GM19193 (cell line): ENCODE measurements around the gene WRAP73.

Experiments
- POLR2A ChIP-seq: IDR thresholded peaks from 4 replicates; pipeline ENCODE4 v1.6.1; 2011; ENCODE audit not compliant: insufficient read depth, insufficient read length; ENCODE audit errors: extremely low read depth

The WRAP73 gene, protein sequence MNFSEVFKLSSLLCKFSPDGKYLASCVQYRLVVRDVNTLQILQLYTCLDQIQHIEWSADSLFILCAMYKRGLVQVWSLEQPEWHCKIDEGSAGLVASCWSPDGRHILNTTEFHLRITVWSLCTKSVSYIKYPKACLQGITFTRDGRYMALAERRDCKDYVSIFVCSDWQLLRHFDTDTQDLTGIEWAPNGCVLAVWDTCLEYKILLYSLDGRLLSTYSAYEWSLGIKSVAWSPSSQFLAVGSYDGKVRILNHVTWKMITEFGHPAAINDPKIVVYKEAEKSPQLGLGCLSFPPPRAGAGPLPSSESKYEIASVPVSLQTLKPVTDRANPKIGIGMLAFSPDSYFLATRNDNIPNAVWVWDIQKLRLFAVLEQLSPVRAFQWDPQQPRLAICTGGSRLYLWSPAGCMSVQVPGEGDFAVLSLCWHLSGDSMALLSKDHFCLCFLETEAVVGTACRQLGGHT

DNA sequence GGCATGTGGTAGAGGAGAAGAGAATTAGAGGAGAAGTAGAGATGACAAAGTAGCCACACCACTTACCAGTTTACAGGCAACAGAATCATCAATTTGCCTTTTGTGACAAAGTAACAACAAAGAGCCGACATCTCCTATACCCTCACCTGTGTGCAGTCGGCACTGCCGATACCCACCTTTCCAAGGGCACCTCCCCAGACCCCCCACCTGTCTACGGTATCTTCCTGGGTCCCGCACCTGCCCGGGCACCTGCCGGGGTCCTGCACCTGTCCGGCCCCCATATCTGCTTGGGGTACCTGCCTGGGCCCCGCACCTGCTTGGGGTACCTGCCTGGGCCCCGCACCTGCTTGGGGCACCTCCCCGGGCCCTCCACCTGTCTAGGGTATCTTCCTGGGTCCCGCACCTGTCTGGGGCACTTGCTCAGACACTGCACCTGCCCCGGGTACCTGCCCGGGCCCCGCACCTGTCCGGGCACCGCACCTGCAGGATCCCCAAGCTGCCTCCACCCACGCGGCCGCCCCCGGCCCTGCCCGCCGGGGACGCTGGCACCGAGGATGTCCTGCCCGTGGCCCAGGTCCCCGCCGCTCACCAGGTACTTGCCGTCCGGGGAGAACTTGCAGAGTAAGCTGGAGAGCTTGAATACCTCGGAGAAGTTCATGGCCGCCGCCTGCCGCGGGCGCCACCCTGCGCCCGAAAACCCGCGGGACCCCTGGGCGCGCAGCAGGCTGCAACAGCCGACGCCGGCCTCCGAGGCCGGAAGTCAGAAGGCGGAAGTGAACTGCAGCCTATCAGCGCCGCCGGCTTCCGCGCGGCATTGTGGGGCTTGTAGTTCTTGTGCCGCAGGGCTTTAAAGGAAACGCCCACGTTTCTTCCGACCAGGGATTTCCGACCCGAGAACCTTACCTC lies at the start of gene WRAP73:
WRAP73 (minus strand) TSS at position 762 of the 906 bp plus-strand sequence; CDS start at position 658, 104 bp downstream.
- TF ChIP-seq POLR2A = peak; percentile 73

GRCh38 chr1:3699596-3699995 lies 49.7 kb upstream of the WRAP73 start:
- TF ChIP-seq POLR2A = no peak

- TF ChIP-seq POLR2A = no peak
These were observed 48.9 kb upstream of the WRAP73 start for GRCh38 chr1:3698660-3699408.

GRCh38 chr1:3697810-3698209 lies 47.9 kb upstream of the WRAP73 start:
- TF ChIP-seq POLR2A = no peak

GRCh38 chr1:3697104-3697503 lies 47.2 kb upstream of the WRAP73 start:
- no peak for TF ChIP-seq POLR2A

GRCh38 chr1:3696689-3697088 lies 46.8 kb upstream of the WRAP73 start:
- TF ChIP-seq POLR2A = no peak

GRCh38 chr1:3695326-3696217 lies 45.7 kb upstream of the WRAP73 start:
- no peak for TF ChIP-seq POLR2A

GRCh38 chr1:3693321-3693720 lies 43.4 kb upstream of the WRAP73 start:
- TF ChIP-seq POLR2A = no peak

- TF ChIP-seq POLR2A = no peak
These were observed 42.7 kb upstream of the WRAP73 start for GRCh38 chr1:3692598-3692997.

DNA sequence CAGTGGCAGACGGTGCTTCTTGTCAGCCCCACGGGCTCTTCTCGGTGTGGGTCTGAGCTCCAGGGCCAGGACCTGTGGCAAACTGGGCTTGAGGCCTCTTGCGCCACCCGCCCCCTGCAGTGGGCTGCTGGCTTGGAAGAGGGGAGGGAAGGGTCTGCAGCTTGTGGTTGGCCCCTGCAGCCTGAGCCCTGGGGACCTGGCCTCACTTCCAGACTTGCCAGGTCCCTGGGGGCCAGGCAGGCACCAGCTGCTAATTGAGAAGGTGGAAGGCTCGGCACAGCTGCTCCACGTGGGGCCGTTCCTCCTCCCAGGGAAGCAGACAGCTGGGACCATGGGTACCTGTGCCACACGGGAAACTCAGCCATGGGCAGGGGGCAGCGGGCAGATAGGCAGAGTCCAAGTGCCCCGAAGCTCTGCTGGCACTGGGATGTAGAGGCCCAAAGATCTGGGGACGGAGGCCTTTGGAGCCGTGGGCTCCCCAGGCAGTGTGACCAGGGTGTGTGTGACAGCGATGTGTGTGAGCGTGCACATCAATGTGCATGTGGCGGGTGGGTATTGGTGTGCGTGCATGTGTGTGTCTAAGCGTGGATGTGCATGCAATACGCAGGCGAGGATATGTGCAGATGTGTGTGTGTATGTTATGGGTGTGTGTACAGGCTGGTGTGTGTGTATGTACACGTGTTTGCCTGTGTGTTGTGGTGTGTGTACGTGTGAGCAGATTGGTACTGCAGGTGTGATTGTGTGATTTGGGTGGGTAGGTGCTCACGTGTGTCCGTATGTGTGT lies 41.7 kb upstream of the WRAP73 start:
- no peak for TF ChIP-seq POLR2A

- no peak for TF ChIP-seq POLR2A
These were observed 40.6 kb upstream of the WRAP73 start for GRCh38 chr1:3690282-3691065.

DNA sequence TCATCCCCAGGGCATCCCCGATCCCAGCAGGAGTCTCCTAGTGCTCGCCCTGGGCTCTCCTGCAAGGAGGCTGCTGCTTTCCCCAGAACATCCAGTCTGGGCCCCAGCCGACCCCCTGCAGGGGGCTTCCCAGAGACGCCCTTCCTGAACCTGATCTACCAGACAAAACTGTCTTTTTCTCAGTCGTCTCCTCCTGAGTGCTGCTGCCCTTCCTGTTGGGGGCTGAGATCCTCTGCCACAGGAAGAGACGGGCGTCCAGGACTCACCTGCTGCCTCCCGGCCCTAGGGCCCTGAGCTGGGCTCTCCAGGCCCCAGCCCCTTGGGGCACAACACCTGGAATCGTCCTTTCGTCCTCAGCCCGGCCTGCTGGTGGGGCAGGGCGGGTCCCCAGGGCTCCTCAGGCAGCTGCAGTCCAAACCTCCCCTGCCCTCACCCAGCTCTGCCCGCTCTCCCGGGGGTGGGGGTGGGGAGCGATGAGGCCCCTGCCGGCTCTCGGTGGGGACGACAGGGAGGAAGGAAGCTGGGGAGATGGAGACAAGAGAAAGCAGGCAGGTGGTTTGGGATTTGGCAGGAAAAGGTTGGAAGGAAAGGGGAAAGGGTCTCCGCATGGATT lies 39.3 kb upstream of the WRAP73 start:
- no peak for TF ChIP-seq POLR2A
